ENCODE results near the gene RPS25.

Gene RPS25

GRCh38 chr11:119056421-119056999 lies 38.4 kb upstream of the RPS25 start:
- peak overlapping the region; percentile 82 for H3K14ac ChIP-seq (ENCODE audit: low read length)
- H3K9ac ChIP-seq (ENCODE audit: low read depth, low read length, poor library complexity), result peak overlapping the region; percentile 96
- no CpG with 5 or more reads among the region's 48 CpGs for WGBS, 2 donors (ENCODE audit: extremely low coverage in 2 of 2, insufficient read length in 2 of 2, insufficient replicate concordance in 1 of 2)
- H4K8ac ChIP-seq (ENCODE audit: low read depth, low read length), result no peak overlapping the region
- H2BK12ac ChIP-seq (ENCODE audit: low read length), result peak overlapping the region; percentile 22
- peak overlapping the region; percentile 78 for H2AK5ac ChIP-seq (ENCODE audit: low read depth, low read length)
- peaks cover 5% of the 10 kb centered on the region in 2 donors for H3K4me1 ChIP-seq (ENCODE audit: control insufficient read depth in 2 of 2, insufficient read depth in 1 of 2, low read depth in 1 of 2, low read length in 2 of 2)
- peak overlapping the region; percentile 96 for H2AFZ ChIP-seq (ENCODE audit: low read length)
- no peak overlapping the region for H3K4ac ChIP-seq (ENCODE audit: low read length)
- no peak overlapping the region for H2BK15ac ChIP-seq (ENCODE audit: low read length)
- peak overlapping the region; percentile 79 to 96 for H3K4me3 ChIP-seq (ENCODE audit: low read length in 2 of 2)
- H4K91ac ChIP-seq (ENCODE audit: low read depth, low read length, poor library complexity), result peak overlapping the region; percentile 53
- H3K23ac ChIP-seq (ENCODE audit: low read depth, low read length, poor library complexity), result peak overlapping the region; percentile 98
- H3K18ac ChIP-seq (ENCODE audit: low read length), result peak overlapping the region; percentile 97
- H3K4me2 ChIP-seq (ENCODE audit: insufficient read depth, low read length, poor library complexity, severe bottlenecking), result peak overlapping the region; percentile 75
- no peaks in the 10 kb centered on the region for H3K9me3 ChIP-seq (replicated peaks in 1 of 2; ENCODE audit: control insufficient read depth in 2 of 2, insufficient read depth in 1 of 2, low read depth in 1 of 2, low read length in 2 of 2)
- H2BK120ac ChIP-seq (ENCODE audit: low read depth, low read length), result no peak overlapping the region
- H3K36me3 ChIP-seq (replicated peaks in 1 of 2; ENCODE audit: control insufficient read depth in 2 of 2, insufficient read depth in 2 of 2, low read length in 2 of 2), result peaks cover 35 to 42% of the 10 kb centered on the region in 2 donors
- DNase-seq (ENCODE audit: low spot score), result peak; percentile 32
- peak overlapping the region; percentile 39 for H2BK5ac ChIP-seq (ENCODE audit: low read length)
- peaks cover 27% of the 10 kb centered on the region for H3K79me1 ChIP-seq (ENCODE audit: low read depth, low read length)
- no peaks in the 10 kb centered on the region for H3K27me3 ChIP-seq (ENCODE audit: control insufficient read depth in 3 of 3, insufficient read depth in 3 of 3, low read depth in 1 of 3, low read length in 3 of 3)
- H3K27ac ChIP-seq (replicated peaks; ENCODE audit: low read length), result peak overlapping the region; percentile 75

DNA sequence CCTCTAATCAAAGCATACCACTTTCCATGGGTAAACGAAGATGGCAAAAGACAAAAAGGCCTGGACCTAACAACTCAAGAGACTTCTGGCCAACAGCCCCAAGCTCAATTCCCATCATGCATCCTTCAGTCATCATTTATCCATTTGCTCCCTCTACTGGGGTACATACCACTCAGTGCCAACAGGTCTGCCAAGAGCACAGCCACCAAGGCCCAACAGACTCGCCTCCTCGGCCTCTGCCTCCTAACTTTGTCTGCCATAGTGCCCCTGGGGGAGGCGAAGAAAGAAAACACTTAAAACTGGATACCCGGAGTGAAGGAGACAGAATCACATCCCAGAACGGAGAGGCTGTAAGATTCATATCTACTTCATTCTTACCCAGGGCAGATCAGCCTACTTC lies 37.8 kb upstream of the RPS25 start:
- Histone ChIP-seq H4K8ac (ENCODE audit: low read depth, low read length) (no peak overlapping the region), H3K4me1 (ENCODE audit: control insufficient read depth in 2 of 2, insufficient read depth in 1 of 2, low read depth in 1 of 2, low read length in 2 of 2) (peaks cover 5% of the 10 kb centered on the region in 2 donors), H2AK5ac (ENCODE audit: low read depth, low read length) (no peak overlapping the region), H3K14ac (ENCODE audit: low read length) (no peak overlapping the region), H2BK12ac (ENCODE audit: low read length) (no peak overlapping the region), H3K4me3 (ENCODE audit: low read length in 2 of 2) (peak overlapping the region; percentile 79 to 96), H4K91ac (ENCODE audit: low read depth, low read length, poor library complexity) (no peak overlapping the region), H2AFZ (ENCODE audit: low read length) (peak overlapping the region; percentile 96), H3K27me3 (ENCODE audit: control insufficient read depth in 3 of 3, insufficient read depth in 3 of 3, low read depth in 1 of 3, low read length in 3 of 3) (no peaks in the 10 kb centered on the region), H3K36me3 (replicated peaks in 1 of 2; ENCODE audit: control insufficient read depth in 2 of 2, insufficient read depth in 2 of 2, low read length in 2 of 2) (peaks cover 41 to 48% of the 10 kb centered on the region in 2 donors), H3K9ac (ENCODE audit: low read depth, low read length, poor library complexity) (no peak overlapping the region), H3K27ac (replicated peaks; ENCODE audit: low read length) (no peak overlapping the region), H3K4ac (ENCODE audit: low read length) (no peak overlapping the region), H2BK5ac (ENCODE audit: low read length) (no peak overlapping the region), H2BK120ac (ENCODE audit: low read depth, low read length) (no peak overlapping the region), H3K9me3 (replicated peaks in 1 of 2; ENCODE audit: control insufficient read depth in 2 of 2, insufficient read depth in 1 of 2, low read depth in 1 of 2, low read length in 2 of 2) (no peaks in the 10 kb centered on the region), H3K23ac (ENCODE audit: low read depth, low read length, poor library complexity) (no peak overlapping the region), H3K18ac (ENCODE audit: low read length) (no peak overlapping the region), H3K79me1 (ENCODE audit: low read depth, low read length) (peaks cover 27% of the 10 kb centered on the region), H3K4me2 (ENCODE audit: insufficient read depth, low read length, poor library complexity, severe bottlenecking) (peak overlapping the region; percentile 75), H2BK15ac (ENCODE audit: low read length) (no peak overlapping the region)
- no CpG with 5 or more reads among the region's 6 CpGs for WGBS, 2 donors (ENCODE audit: extremely low coverage in 2 of 2, insufficient read length in 2 of 2, insufficient replicate concordance in 1 of 2)
- no peak for DNase-seq (ENCODE audit: low spot score)

DNA sequence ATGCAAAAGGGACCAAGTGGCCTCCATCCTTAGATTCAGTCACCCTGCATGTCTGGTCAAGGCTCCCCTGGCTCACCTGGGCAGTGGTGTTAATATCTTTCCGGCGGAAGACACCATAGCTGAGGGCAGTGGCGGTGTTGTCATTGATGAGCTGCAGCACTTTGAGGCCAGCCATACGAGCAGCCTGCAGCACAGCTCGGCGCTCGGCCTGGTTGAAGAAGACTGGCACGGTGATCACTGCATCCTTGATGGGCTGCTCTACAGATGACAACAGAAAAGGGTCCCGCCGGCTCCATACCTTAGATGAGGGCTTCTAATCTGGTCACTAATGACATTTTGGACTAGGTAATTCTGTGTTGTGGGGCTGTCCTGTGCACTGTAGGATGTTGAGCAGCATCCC lies 36.3 kb upstream of the RPS25 start:
- H3K36me3 ChIP-seq (replicated peaks in 1 of 2; ENCODE audit: control insufficient read depth in 2 of 2, insufficient read depth in 2 of 2, low read length in 2 of 2), result peaks cover 49 to 62% of the 10 kb centered on the region in 2 donors
- H3K27me3 ChIP-seq (ENCODE audit: control insufficient read depth in 3 of 3, insufficient read depth in 3 of 3, low read depth in 1 of 3, low read length in 3 of 3), result no peaks in the 10 kb centered on the region
- peak overlapping the region; percentile 49 for H3K23ac ChIP-seq (ENCODE audit: low read depth, low read length, poor library complexity)
- peaks cover 5% of the 10 kb centered on the region in 2 donors for H3K4me1 ChIP-seq (ENCODE audit: control insufficient read depth in 2 of 2, insufficient read depth in 1 of 2, low read depth in 1 of 2, low read length in 2 of 2)
- no peak overlapping the region for H3K4me2 ChIP-seq (ENCODE audit: insufficient read depth, low read length, poor library complexity, severe bottlenecking)
- no peak overlapping the region for H3K18ac ChIP-seq (ENCODE audit: low read length)
- H2BK12ac ChIP-seq (ENCODE audit: low read length), result no peak overlapping the region
- H2BK5ac ChIP-seq (ENCODE audit: low read length), result peak overlapping the region; percentile 30
- H3K27ac ChIP-seq (replicated peaks; ENCODE audit: low read length), result no peak overlapping the region
- H4K91ac ChIP-seq (ENCODE audit: low read depth, low read length, poor library complexity), result no peak overlapping the region
- no peak overlapping the region for H2AFZ ChIP-seq (ENCODE audit: low read length)
- peak overlapping the region in 1 of 2 donors; percentile 79 for H3K4me3 ChIP-seq (ENCODE audit: low read length in 2 of 2)
- no peak overlapping the region for H3K9ac ChIP-seq (ENCODE audit: low read depth, low read length, poor library complexity)
- no peak overlapping the region for H3K14ac ChIP-seq (ENCODE audit: low read length)
- WGBS, 2 donors (ENCODE audit: extremely low coverage in 2 of 2, insufficient read length in 2 of 2, insufficient replicate concordance in 1 of 2), result no CpG with 5 or more reads among the region's 10 CpGs
- no peak overlapping the region for H2AK5ac ChIP-seq (ENCODE audit: low read depth, low read length)
- H2BK15ac ChIP-seq (ENCODE audit: low read length), result no peak overlapping the region
- no peak overlapping the region for H3K4ac ChIP-seq (ENCODE audit: low read length)
- no peaks in the 10 kb centered on the region for H3K9me3 ChIP-seq (replicated peaks in 1 of 2; ENCODE audit: control insufficient read depth in 2 of 2, insufficient read depth in 1 of 2, low read depth in 1 of 2, low read length in 2 of 2)
- no peak for DNase-seq (ENCODE audit: low spot score)
- no peak overlapping the region for H2BK120ac ChIP-seq (ENCODE audit: low read depth, low read length)
- H3K79me1 ChIP-seq (ENCODE audit: low read depth, low read length), result peaks cover 27% of the 10 kb centered on the region
- no peak overlapping the region for H4K8ac ChIP-seq (ENCODE audit: low read depth, low read length)

DNA sequence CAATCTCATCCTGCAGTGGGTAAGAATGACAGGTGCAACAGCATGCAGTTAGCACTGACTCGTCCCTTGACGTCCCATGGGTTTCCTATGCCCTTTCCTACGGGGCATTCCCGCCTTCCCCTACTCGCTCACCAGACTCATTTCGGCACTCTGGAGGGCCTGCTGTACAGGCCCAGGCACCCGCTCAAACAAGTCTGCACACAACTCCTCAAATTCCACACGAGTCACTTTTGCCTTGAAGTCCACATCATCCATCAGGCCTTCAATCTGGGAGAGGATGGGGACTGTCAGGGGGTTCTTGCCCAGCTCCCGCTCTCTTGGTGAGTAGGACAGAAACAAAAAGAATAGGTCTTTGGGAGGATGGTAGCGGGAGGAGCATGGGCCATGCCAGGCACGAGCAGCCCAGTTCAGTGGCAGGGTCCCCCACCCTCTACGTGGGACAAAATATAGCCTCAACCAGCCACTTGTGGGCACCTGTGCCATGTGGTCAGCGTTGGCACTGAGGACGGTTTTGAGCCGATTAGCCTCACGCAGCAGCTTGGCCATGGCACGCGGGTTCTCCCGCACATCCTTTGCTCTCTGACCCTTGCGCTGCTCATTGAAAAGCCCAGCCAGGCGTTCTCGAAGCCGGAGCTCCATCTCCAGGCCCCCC lies 34.1 kb upstream of the RPS25 start:
- DNase-seq (ENCODE audit: low spot score), result no peak
- peaks cover 70 to 84% of the 10 kb centered on the region in 2 donors for H3K36me3 ChIP-seq (replicated peaks in 1 of 2; ENCODE audit: control insufficient read depth in 2 of 2, insufficient read depth in 2 of 2, low read length in 2 of 2)
- H3K9me3 ChIP-seq (replicated peaks in 1 of 2; ENCODE audit: control insufficient read depth in 2 of 2, insufficient read depth in 1 of 2, low read depth in 1 of 2, low read length in 2 of 2), result no peaks in the 10 kb centered on the region

More for the DNA sequence above, 34.1 kb upstream of the RPS25 start:
- H3K27ac ChIP-seq (replicated peaks; ENCODE audit: low read length), result no peak overlapping the region
- H3K4ac ChIP-seq (ENCODE audit: low read length), result no peak overlapping the region
- no peak overlapping the region for H2AFZ ChIP-seq (ENCODE audit: low read length)
- H2BK12ac ChIP-seq (ENCODE audit: low read length), result no peak overlapping the region
- H3K9ac ChIP-seq (ENCODE audit: low read depth, low read length, poor library complexity), result peak overlapping the region; percentile 27
- no peak overlapping the region for H3K14ac ChIP-seq (ENCODE audit: low read length)
- no peak overlapping the region for H2BK120ac ChIP-seq (ENCODE audit: low read depth, low read length)
- H3K4me2 ChIP-seq (ENCODE audit: insufficient read depth, low read length, poor library complexity, severe bottlenecking), result no peak overlapping the region
- peaks cover 2 to 5% of the 10 kb centered on the region in 2 donors for H3K4me1 ChIP-seq (ENCODE audit: control insufficient read depth in 2 of 2, insufficient read depth in 1 of 2, low read depth in 1 of 2, low read length in 2 of 2)
- H2BK5ac ChIP-seq (ENCODE audit: low read length), result no peak overlapping the region
- no peak overlapping the region for H4K91ac ChIP-seq (ENCODE audit: low read depth, low read length, poor library complexity)
- WGBS, 2 donors (ENCODE audit: extremely low coverage in 2 of 2, insufficient read length in 2 of 2, insufficient replicate concordance in 1 of 2), result no CpG with 5 or more reads among the region's 23 CpGs
- peaks cover 30% of the 10 kb centered on the region for H3K79me1 ChIP-seq (ENCODE audit: low read depth, low read length)
- no peak overlapping the region for H3K18ac ChIP-seq (ENCODE audit: low read length)
- no peak overlapping the region for H3K23ac ChIP-seq (ENCODE audit: low read depth, low read length, poor library complexity)
- no peaks in the 10 kb centered on the region for H3K27me3 ChIP-seq (ENCODE audit: control insufficient read depth in 3 of 3, insufficient read depth in 3 of 3, low read depth in 1 of 3, low read length in 3 of 3)
- peak overlapping the region; percentile 26 for H4K8ac ChIP-seq (ENCODE audit: low read depth, low read length)
- H2BK15ac ChIP-seq (ENCODE audit: low read length), result no peak overlapping the region
- no peak overlapping the region for H2AK5ac ChIP-seq (ENCODE audit: low read depth, low read length)
- H3K4me3 ChIP-seq (ENCODE audit: low read length in 2 of 2), result peak overlapping the region in 1 of 2 donors; percentile 26
